OCI-LY3 (cell line): ENCODE data around the gene SLC6A6.

Experiments used
- EZH2phosphoT487 ChIP-seq: fragments of 200-600 bp; shearing (Covaris generic); IDR thresholded peaks from 2 replicates; pipeline ENCODE4 v1.6.1; 2018; ENCODE audit warnings: antibody characterized with exemption, mixed run types, low read depth
- TF ChIP-seq, protein P1 (sequence below): fragments of 200-600, 300-600 bp; sonication (generic); IDR thresholded peaks from 2 replicates; pipeline ENCODE4 v1.5.1; 2014; ENCODE audit warnings: antibody characterized with exemption, low read length, low read depth

- TF ChIP-seq, protein P1, sequence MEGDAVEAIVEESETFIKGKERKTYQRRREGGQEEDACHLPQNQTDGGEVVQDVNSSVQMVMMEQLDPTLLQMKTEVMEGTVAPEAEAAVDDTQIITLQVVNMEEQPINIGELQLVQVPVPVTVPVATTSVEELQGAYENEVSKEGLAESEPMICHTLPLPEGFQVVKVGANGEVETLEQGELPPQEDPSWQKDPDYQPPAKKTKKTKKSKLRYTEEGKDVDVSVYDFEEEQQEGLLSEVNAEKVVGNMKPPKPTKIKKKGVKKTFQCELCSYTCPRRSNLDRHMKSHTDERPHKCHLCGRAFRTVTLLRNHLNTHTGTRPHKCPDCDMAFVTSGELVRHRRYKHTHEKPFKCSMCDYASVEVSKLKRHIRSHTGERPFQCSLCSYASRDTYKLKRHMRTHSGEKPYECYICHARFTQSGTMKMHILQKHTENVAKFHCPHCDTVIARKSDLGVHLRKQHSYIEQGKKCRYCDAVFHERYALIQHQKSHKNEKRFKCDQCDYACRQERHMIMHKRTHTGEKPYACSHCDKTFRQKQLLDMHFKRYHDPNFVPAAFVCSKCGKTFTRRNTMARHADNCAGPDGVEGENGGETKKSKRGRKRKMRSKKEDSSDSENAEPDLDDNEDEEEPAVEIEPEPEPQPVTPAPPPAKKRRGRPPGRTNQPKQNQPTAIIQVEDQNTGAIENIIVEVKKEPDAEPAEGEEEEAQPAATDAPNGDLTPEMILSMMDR, result no peak
- no peak for TF ChIP-seq EZH2phosphoT487
These were observed 72.1 kb downstream of the SLC6A6 start for GRCh38 chr3:14474363-14475081.
